OCI-LY1 (cell line): ENCODE results near the gene SPACA6.
"Not testable (repeated sequence)": the region's sequence is repeated elsewhere in the genome, so short reads cannot be mapped to it uniquely, and the experiment has no call there.

Source experiments
- H2AFZ ChIP-seq: fragments of 200-600 bp; sonication (generic), shearing (Covaris generic); 2 replicates; pipeline ENCODE4 v1.6.0; 2014; ENCODE audit warnings: antibody characterized with exemption, mild to moderate bottlenecking, low read length
- H3F3A ChIP-seq: fragments of 200-600 bp; sonication (generic), shearing (Covaris generic); 2 replicates; pipeline ENCODE4 v1.6.0; 2014; ENCODE audit warnings: mild to moderate bottlenecking, antibody characterized with exemption, low read length, moderate library complexity; ENCODE audit not compliant: insufficient read depth
- H3K27ac ChIP-seq: fragments of 200-600 bp; sonication (generic); 2 replicates; pipeline ENCODE4 v1.5.1; 2014; ENCODE audit warnings: low read length, mixed run types, mild to moderate bottlenecking, low read depth; ENCODE audit not compliant: poor library complexity, severe bottlenecking
- H3K27me3 ChIP-seq: fragments of 200-600 bp; sonication (generic); 2 replicates; pipeline ENCODE4 v1.6.0; 2014; ENCODE audit warnings: antibody characterized with exemption, mild to moderate bottlenecking, low read length, moderate library complexity; ENCODE audit not compliant: insufficient read depth
- H3K36me3 ChIP-seq: fragments of 200-600 bp; sonication (generic); 2 replicates; pipeline ENCODE4 v1.6.1; 2014; ENCODE audit warnings: mild to moderate bottlenecking, antibody characterized with exemption, low read length, moderate library complexity, mixed read lengths; ENCODE audit not compliant: insufficient read depth
- H3K4me1 ChIP-seq: fragments of 200-600 bp; sonication (generic); 2 replicates; pipeline ENCODE4 v1.5.1; 2014; ENCODE audit warnings: mild to moderate bottlenecking, low read length, moderate library complexity; ENCODE audit not compliant: insufficient read depth, severe bottlenecking
- H3K4me2 ChIP-seq: fragments of 200-600 bp; sonication (generic), shearing (Covaris generic); 2 replicates; pipeline ENCODE4 v1.6.1; 2014; ENCODE audit warnings: low read length
- H3K4me3 ChIP-seq: fragments of 200-600 bp; sonication (generic); 2 replicates; pipeline ENCODE4 v1.5.1; 2014; ENCODE audit warnings: low read length, low read depth, mild to moderate bottlenecking, mixed read lengths; ENCODE audit not compliant: poor library complexity, severe bottlenecking
- H3K79me2 ChIP-seq: fragments of 200-600 bp; shearing (Covaris generic); 2 replicates; pipeline ENCODE4 v1.6.1; 2016; ENCODE audit warnings: mixed run types, low read length, mixed read lengths; ENCODE audit not compliant: insufficient read depth
- H3K9ac ChIP-seq: fragments of 200-600 bp; sonication (generic), shearing (Covaris generic); 2 replicates; pipeline ENCODE4 v1.6.1; 2014; ENCODE audit warnings: mild to moderate bottlenecking, low read length, mixed read lengths
- H3K9me2 ChIP-seq: fragments of 200-600 bp; sonication (generic), shearing (Covaris generic); 2 replicates; pipeline ENCODE4 v1.6.1; 2014; ENCODE audit warnings: low read depth, mild to moderate bottlenecking, low read length, mixed read lengths
- H3K9me3 ChIP-seq: fragments of 200-600 bp; shearing (Covaris generic); 2 replicates; pipeline ENCODE4 v1.6.1; 2014; ENCODE audit warnings: low read length, mixed read lengths
- H4K20me1 ChIP-seq: fragments of 200-600 bp; sonication (generic), shearing (Covaris generic); 2 replicates; pipeline ENCODE4 v1.6.0; 2016; ENCODE audit warnings: mild to moderate bottlenecking, low read length; ENCODE audit not compliant: insufficient read depth
- EZH2 ChIP-seq: fragments of 200-600 bp; sonication (generic), shearing (Covaris generic); IDR thresholded peaks from 2 replicates; pipeline ENCODE4 v1.8.0; 2017; ENCODE audit warnings: borderline replicate concordance, mixed run types, mild to moderate bottlenecking, antibody characterized with exemption, low read length, moderate library complexity, mixed read lengths
- TF ChIP-seq, protein P1 (sequence below): fragments of 200-600 bp; sonication (generic), shearing (Covaris generic); IDR thresholded peaks from 2 replicates; pipeline ENCODE4 v1.5.1; 2017; ENCODE audit warnings: mild to moderate bottlenecking, antibody characterized with exemption, low read length, moderate library complexity, mixed read lengths

SPACA6 gene

DNA sequence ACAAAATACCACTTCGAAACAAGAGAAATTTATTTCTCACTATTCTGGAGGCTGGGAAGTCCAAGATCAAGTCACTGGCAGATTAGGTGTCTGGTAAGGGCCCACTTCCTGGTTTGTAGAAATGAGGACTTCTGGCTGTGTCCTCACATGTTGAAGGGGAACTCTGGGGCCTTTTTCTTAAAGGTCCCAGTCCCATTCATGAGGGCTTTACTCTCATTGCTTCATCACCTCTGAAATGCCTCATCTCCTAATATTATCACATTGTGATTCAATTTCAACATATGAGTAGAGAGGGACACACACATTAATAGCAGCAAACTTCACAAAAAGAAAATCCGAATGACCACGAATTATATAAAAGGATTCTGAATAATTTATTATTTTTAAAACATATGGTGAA, 24.9 kb upstream of the SPACA6 start:
- no peak for TF ChIP-seq EZH2
- TF ChIP-seq, protein P1, sequence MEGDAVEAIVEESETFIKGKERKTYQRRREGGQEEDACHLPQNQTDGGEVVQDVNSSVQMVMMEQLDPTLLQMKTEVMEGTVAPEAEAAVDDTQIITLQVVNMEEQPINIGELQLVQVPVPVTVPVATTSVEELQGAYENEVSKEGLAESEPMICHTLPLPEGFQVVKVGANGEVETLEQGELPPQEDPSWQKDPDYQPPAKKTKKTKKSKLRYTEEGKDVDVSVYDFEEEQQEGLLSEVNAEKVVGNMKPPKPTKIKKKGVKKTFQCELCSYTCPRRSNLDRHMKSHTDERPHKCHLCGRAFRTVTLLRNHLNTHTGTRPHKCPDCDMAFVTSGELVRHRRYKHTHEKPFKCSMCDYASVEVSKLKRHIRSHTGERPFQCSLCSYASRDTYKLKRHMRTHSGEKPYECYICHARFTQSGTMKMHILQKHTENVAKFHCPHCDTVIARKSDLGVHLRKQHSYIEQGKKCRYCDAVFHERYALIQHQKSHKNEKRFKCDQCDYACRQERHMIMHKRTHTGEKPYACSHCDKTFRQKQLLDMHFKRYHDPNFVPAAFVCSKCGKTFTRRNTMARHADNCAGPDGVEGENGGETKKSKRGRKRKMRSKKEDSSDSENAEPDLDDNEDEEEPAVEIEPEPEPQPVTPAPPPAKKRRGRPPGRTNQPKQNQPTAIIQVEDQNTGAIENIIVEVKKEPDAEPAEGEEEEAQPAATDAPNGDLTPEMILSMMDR, result no peak
- Histone ChIP-seq H3K4me1 (no peaks in the 10 kb centered on the region), H3K9me3 (0 out of 2 replicates have a peak, but pooled peaks cover 3% of the 10 kb centered on the region), H3K36me3 (no peaks in the 10 kb centered on the region), H2AFZ (no peak overlapping the region), H3K27ac (no peak overlapping the region), H3F3A (no peaks in the 10 kb centered on the region), H3K9ac (no peak overlapping the region), H3K9me2 (no peaks in the 10 kb centered on the region), H3K79me2 (no peaks in the 10 kb centered on the region), H3K4me2 (no peak overlapping the region), H4K20me1 (no peaks in the 10 kb centered on the region), H3K27me3 (no peaks in the 10 kb centered on the region), H3K4me3 (no peak overlapping the region)

DNA sequence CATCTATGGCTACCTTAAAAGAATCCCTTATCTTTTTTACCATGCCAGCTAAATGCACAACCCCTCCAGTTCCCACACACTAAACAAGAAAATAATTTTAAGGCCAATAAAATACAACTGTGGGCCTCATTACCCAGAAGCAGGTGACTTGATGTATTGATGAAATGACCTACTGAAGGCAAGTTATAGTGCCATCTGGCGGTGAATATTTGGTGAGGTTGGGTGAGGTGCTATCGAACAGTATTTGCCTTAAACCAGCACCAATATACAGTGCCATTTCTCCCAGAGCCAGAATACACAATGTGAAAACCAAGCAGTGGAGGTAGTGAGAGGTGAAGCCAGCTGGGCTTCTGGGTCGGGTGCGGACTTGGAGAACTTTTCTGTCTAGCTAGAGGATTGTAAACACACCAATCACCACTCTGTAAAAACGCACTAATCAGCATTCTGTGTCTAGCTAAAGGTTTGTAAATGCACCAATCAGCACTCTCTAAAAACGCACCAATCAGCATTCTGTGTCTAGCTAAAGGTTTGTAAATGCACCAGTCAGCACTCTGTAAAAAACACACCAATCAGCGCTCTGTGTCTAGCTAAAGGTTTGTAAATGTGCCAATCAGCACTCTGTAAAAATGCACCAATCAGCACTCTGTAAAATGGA, 17.1 kb upstream of the SPACA6 start:
- not testable (repeated sequence) for H3K9me2 ChIP-seq, H3K79me2 ChIP-seq, H4K20me1 ChIP-seq, H3K4me2 ChIP-seq, H3F3A ChIP-seq, H3K27ac ChIP-seq, H3K36me3 ChIP-seq, H2AFZ ChIP-seq, H3K4me3 ChIP-seq, H3K27me3 ChIP-seq, H3K4me1 ChIP-seq, H3K9me3 ChIP-seq, H3K9ac ChIP-seq
- TF ChIP-seq, protein P1, result peak; percentile 55

DNA sequence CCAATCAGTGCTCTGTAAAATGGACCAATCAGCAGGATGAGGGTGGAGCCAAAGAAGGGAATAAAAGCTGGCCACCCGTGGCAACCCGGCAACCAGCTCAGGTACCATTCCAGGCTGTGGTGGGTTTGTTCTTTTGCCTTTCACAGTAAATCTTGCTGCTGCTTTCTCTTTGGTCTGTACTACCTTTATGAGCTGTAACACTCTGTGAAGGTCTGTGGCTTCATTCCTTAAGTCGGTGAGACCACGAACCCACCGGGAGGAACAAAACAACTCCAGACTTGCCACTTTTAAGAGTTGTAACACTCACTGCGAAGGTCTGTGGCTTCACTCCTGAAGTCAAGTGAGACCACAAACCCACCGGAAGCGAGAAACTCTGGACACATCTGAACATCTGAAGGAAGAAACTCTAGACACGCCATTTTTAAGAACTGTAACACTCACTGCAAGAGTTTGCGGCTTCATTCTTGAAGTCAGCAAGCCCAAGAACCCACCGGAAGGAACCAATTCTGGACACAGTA, 16.5 kb upstream of the SPACA6 start:
- H3K36me3 ChIP-seq, result no peaks in the 10 kb centered on the region
- H3K4me1 ChIP-seq, result no peaks in the 10 kb centered on the region
- H3K9ac ChIP-seq, result no peak overlapping the region
- no peaks in the 10 kb centered on the region for H3K9me3 ChIP-seq
- H3K9me2 ChIP-seq, result no peaks in the 10 kb centered on the region
- H3K79me2 ChIP-seq, result no peaks in the 10 kb centered on the region
- no peak for TF ChIP-seq EZH2
- H4K20me1 ChIP-seq, result no peaks in the 10 kb centered on the region
- no peak overlapping the region for H2AFZ ChIP-seq
- H3K27me3 ChIP-seq, result no peaks in the 10 kb centered on the region
- H3K4me2 ChIP-seq, result no peak overlapping the region
- H3F3A ChIP-seq, result no peaks in the 10 kb centered on the region
- no peak overlapping the region for H3K4me3 ChIP-seq
- H3K27ac ChIP-seq, result no peak overlapping the region

DNA sequence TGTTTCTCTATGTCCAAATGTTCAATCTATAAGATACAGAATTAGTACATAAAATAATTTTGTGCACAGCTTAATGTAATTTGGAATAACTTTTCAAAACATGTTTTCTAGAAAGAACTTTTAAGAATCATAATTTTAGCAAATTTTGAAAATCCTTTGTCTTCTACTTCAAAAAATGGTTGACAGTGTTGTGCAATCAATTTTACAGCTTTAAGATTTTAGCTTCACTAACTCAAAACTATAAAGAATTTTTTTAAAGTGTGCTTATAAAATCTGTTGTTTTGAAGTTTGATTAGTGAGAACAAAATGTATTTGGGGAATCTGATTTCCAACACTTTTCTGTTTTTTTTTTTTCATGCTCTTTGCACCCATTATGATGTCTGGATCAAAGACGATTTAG, 12.7 kb upstream of the SPACA6 start:
- TF ChIP-seq, protein P1, result no peak
- no peak for TF ChIP-seq EZH2
- Histone ChIP-seq H3K4me2 (no peak overlapping the region), H3K9me2 (no peaks in the 10 kb centered on the region), H3K9me3 (no peaks in the 10 kb centered on the region), H2AFZ (no peak overlapping the region), H3K36me3 (no peaks in the 10 kb centered on the region; the same call in 1 of the 2 replicates), H3K79me2 (no peaks in the 10 kb centered on the region), H3K4me3 (no peak overlapping the region), H3F3A (no peaks in the 10 kb centered on the region), H3K27me3 (no peaks in the 10 kb centered on the region), H4K20me1 (no peaks in the 10 kb centered on the region), H3K4me1 (no peaks in the 10 kb centered on the region), H3K9ac (no peak overlapping the region), H3K27ac (no peak overlapping the region)
